ENCODE data around the gene TRIM34. TPM values are rescaled to one million over a fixed set of nuclear protein-coding genes. Genes with fewer than 3 reads are reported as not detected.

The TRIM34 gene
- total and polyA plus RNA-seq, 2 of the 8 experiments (the other 6 are each of a cell fraction or from before 2014, with no cell fraction given), result 0.76 to 5.8 TPM

- DNase-seq (ENCODE audit: low read depth in 1 of 2, low spot score in 2 of 2) (no peak), FAIRE-seq (no peak)
- CTCF ChIA-PET (ENCODE audit: partially characterized antibody), result interaction anchor here (0.8 to 1.9 kb wide), 3 partner anchors 9 to 21 kb away, joined by 4 to 8 read pairs (median 6); no protein-coding TSS in a partner anchor
- no peaks in the 10 kb centered on the region for H3K79me2 ChIP-seq (ENCODE audit: control insufficient read depth in 1 of 2, insufficient read depth in 2 of 2, low read length in 2 of 2)
- TF ChIP-seq MAFK (IDR thresholded peaks at IDR 0.05; ENCODE audit: low read depth, low read length), result no peak
- no peak for TF ChIP-seq SP4 (IDR thresholded peaks at IDR 0.05; ENCODE audit: low read length)
- TF ChIP-seq POLR2AphosphoS5 (IDR thresholded peaks at IDR 0.05; ENCODE audit: low read depth, low read length), result no peak
- no peak for TF ChIP-seq SUZ12 (IDR thresholded peaks at IDR 0.05; ENCODE audit: low read length)
- no peak for TF ChIP-seq NRF1 (IDR thresholded peaks at IDR 0.05; ENCODE audit: low read depth, low read length)
- no peak for TF ChIP-seq POU5F1 (IDR thresholded peaks at IDR 0.05; ENCODE audit: low read depth, low read length)
- POLR2A ChIA-PET (ENCODE audit: partially characterized antibody), result interaction anchor here (1.4 kb wide), 1 partner anchor 24 kb away, joined by 3 read pairs; no protein-coding TSS in a partner anchor
- no peak overlapping the region for H2AK5ac ChIP-seq (ENCODE audit: low read depth, low read length)
- no peak overlapping the region for H3K27ac ChIP-seq (ENCODE audit: low read depth, low read length)
- H2AFZ ChIP-seq (ENCODE audit: low read length), result no peak overlapping the region
- H2BK20ac ChIP-seq (ENCODE audit: low read length), result no peak overlapping the region
- no peaks in the 10 kb centered on the region for H3K23me2 ChIP-seq (ENCODE audit: low read depth, low read length)
- H3K4ac ChIP-seq (replicated peaks; ENCODE audit: insufficient read length, low read depth, low read length), result no peak overlapping the region
- H3K27me3 ChIP-seq (replicated peaks in 1 of 4; ENCODE audit: control insufficient read depth in 3 of 4, extremely low read depth in 1 of 4, insufficient read depth in 3 of 4, low read length in 3 of 4), result no peaks in the 10 kb centered on the region
- no peaks in the 10 kb centered on the region for H3K36me3 ChIP-seq (ENCODE audit: control insufficient read depth in 2 of 4, insufficient read depth in 4 of 4, low read length in 3 of 4)
- H3K4me3 ChIP-seq (ENCODE audit: extremely low read depth in 1 of 4, insufficient read depth in 2 of 4, low read depth in 3 of 4, low read length in 4 of 4), result no peak overlapping the region
- no peak overlapping the region for H3K9ac ChIP-seq (replicated peaks in 1 of 4; ENCODE audit: extremely low read depth in 1 of 4, low read depth in 3 of 4, low read length in 3 of 4)
- H3K56ac ChIP-seq (replicated peaks; ENCODE audit: insufficient read length, low read depth, low read length), result no peak overlapping the region
- H3K79me1 ChIP-seq (ENCODE audit: low read depth, low read length), result no peaks in the 10 kb centered on the region; the same call in 1 of the 2 replicates
- H4K5ac ChIP-seq (ENCODE audit: insufficient read length, low read depth, low read length), result no peak overlapping the region
- H3K9me3 ChIP-seq (ENCODE audit: insufficient read depth in 2 of 2, low read depth in 1 of 2, low read length in 1 of 2), result no peaks in the 10 kb centered on the region
- no peak overlapping the region for H2BK5ac ChIP-seq (ENCODE audit: low read depth, low read length)
- no peak overlapping the region for H2BK15ac ChIP-seq (ENCODE audit: low read length)
- H3K18ac ChIP-seq (ENCODE audit: extremely low read depth, low read length), result no peak overlapping the region
- H4K91ac ChIP-seq (replicated peaks; ENCODE audit: insufficient read length, low read length), result no peak overlapping the region
- no peak overlapping the region for H3K14ac ChIP-seq (ENCODE audit: insufficient read length)
- H4K8ac ChIP-seq (ENCODE audit: extremely low read depth, insufficient read depth, low read length), result no peak overlapping the region
- H2BK12ac ChIP-seq (ENCODE audit: low read depth, low read length), result no peak overlapping the region
- H3K4me1 ChIP-seq (replicated peaks in 1 of 4; ENCODE audit: control insufficient read depth in 3 of 4, insufficient read depth in 4 of 4, low read length in 3 of 4), result peaks cover 0 to 17% (median 6%) of the 10 kb centered on the region in 4 experiments; a peak in 4 of 7 replicates
- H2BK120ac ChIP-seq (replicated peaks; ENCODE audit: low read depth, low read length), result no peak overlapping the region
- no peak overlapping the region for H3K23ac ChIP-seq (ENCODE audit: insufficient read length)
- H4K20me1 ChIP-seq (replicated peaks in 1 of 2; ENCODE audit: control insufficient read depth in 1 of 2, insufficient read depth in 2 of 2, low read length in 2 of 2), result no peaks in the 10 kb centered on the region
- no peak overlapping the region for H3K4me2 ChIP-seq (ENCODE audit: insufficient read depth in 1 of 2, low read depth in 2 of 2, low read length in 2 of 2)
These were observed 3.2 kb upstream of the TRIM34 start for GRCh38 chr11:5621580-5621979.
